ENCODE results near the gene TNFRSF4. TPM values are rescaled to one million over a fixed set of nuclear protein-coding genes. Genes with fewer than 3 reads are reported as not detected.

The TNFRSF4 gene
- total and polyA plus RNA-seq, 2 of the 13 experiments (the other 11 are each of a cell fraction or from before 2014, with no cell fraction given), result not detected

DNA sequence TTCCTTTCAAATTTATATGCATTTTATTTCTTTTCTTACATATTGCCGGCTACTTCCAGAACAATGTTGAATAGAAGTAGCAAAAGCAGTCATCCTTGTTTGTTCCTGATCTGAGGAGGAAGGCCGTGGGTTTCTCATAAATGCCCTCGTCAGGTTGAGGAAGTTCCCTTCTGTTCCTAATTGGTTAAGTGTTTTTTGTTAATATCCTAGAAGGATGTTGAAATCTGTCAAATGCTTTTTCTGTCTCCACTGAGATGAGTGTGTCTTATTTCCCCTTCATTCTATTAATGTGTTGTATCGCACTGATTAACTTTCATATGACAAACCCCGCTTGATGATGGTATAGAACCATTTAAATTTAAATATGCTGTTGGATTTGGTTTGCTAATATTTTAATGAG is 24.8 kb downstream of the TNFRSF4 start:
- FAIRE-seq (no peak), DNase-seq (ENCODE audit: low spot score) (no peak), ATAC-seq (no peak)
- Histone ChIP-seq H3K9ac (ENCODE audit: insufficient read depth, low read depth, low read length) (no peak overlapping the region), H3K79me2 (ENCODE audit: insufficient read depth, low read length) (no peaks in the 10 kb centered on the region), H3K4me2 (ENCODE audit: low read depth, low read length) (no peak overlapping the region), H3K9me3 (ENCODE audit: low read length) (peaks cover under 1% of the 10 kb centered on the region; the same call in 1 of the 2 replicates), H2AFZ (ENCODE audit: low read length) (no peak overlapping the region), H3K4me1 (ENCODE audit: insufficient read depth, low read length) (peaks cover 14% of the 10 kb centered on the region), H3K36me3 (replicated peaks in 1 of 2; ENCODE audit: control insufficient read depth in 1 of 2, insufficient read depth in 2 of 2, low read length in 2 of 2) (no peaks in the 10 kb centered on the region), H3K27me3 (ENCODE audit: control insufficient read depth in 1 of 2, insufficient read depth in 2 of 2, low read length in 2 of 2) (peaks cover 2 to 19% of the 10 kb centered on the region in 2 experiments), H3K27ac (ENCODE audit: extremely low read length, insufficient read depth, low read length) (no peak overlapping the region), H3K4me3 (replicated peaks in 1 of 3; ENCODE audit: insufficient read depth in 1 of 3, low read depth in 2 of 3, low read length in 3 of 3) (no peak overlapping the region), H4K20me1 (ENCODE audit: insufficient read depth, low read length) (no peaks in the 10 kb centered on the region)
- no TSS peak for BruUV-seq (replicated peaks)
- CTCF ChIA-PET (ENCODE audit: low intra/inter-chr PET ratio, low total read pairs), result no interaction called here
- POLR2A ChIA-PET, result no interaction called here
- in situ Hi-C loops (cut with HindIII; ENCODE audit: extremely low pct_ligation_motif_present, low pct_unique_long_range_greater_than_20kb) (no loop called here), intact Hi-C loops (cut with micrococcal nuclease; ENCODE audit: unreplicated experiment) (no loop called here)
- 51% methylated on average over 5 of the region's 5 CpGs for WGBS (ENCODE audit: low lambda C conversion rate)
- TF ChIP-seq ZSCAN9 (CRISPR knock-in tag; IDR thresholded peaks at IDR 0.05; ENCODE audit: borderline replicate concordance) (no peak), ZNF468 (CRISPR knock-in tag; IDR thresholded peaks at IDR 0.05) (no peak), MTA3 (CRISPR knock-in tag; IDR thresholded peaks at IDR 0.05) (no peak), SRF (IDR thresholded peaks at IDR 0.05; ENCODE audit: low read depth, low read length) (no peak), ZKSCAN8 (CRISPR knock-in tag; IDR thresholded peaks at IDR 0.05; ENCODE audit: borderline replicate concordance) (no peak)
- TF ChIP-seq, protein P1, sequence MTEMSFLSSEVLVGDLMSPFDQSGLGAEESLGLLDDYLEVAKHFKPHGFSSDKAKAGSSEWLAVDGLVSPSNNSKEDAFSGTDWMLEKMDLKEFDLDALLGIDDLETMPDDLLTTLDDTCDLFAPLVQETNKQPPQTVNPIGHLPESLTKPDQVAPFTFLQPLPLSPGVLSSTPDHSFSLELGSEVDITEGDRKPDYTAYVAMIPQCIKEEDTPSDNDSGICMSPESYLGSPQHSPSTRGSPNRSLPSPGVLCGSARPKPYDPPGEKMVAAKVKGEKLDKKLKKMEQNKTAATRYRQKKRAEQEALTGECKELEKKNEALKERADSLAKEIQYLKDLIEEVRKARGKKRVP (CRISPR knock-in tag; IDR thresholded peaks at IDR 0.05), result no peak

DNA sequence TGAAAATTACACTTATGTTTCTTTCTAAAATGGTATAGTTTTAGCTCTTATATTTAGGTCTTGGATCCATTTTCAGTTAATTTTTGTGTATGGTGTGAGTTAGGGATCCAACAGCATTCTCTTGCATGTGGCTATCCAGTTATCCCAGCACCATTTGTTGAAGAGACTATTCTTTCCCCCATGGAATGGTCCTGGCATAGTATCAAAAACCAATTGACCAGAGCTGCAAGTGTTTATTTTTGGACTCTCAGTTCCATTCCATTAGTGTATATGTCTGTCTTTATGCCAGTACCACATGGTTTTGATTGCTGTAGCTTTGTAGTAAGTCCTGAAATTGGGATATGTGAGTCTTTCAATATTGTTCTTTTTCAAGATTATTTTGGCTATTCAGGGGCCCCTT is 26.0 kb downstream of the TNFRSF4 start:
- FAIRE-seq, result no peak
- in situ Hi-C loops (cut with HindIII; ENCODE audit: extremely low pct_ligation_motif_present, low pct_unique_long_range_greater_than_20kb), result no loop called here
- BruUV-seq (replicated peaks), result no TSS peak

More for the DNA sequence above, 26.0 kb downstream of the TNFRSF4 start:
- POLR2A ChIA-PET, result interaction anchor here (0.7 kb wide), 1 partner anchor 60 kb away, joined by 3 read pairs; no protein-coding TSS in a partner anchor
- Histone ChIP-seq H3K4me2 (ENCODE audit: low read depth, low read length) (no peak overlapping the region), H3K4me3 (replicated peaks in 1 of 3; ENCODE audit: insufficient read depth in 1 of 3, low read depth in 2 of 3, low read length in 3 of 3) (no peak overlapping the region), H3K36me3 (replicated peaks in 1 of 2; ENCODE audit: control insufficient read depth in 1 of 2, insufficient read depth in 2 of 2, low read length in 2 of 2) (no peaks in the 10 kb centered on the region), H3K4me1 (ENCODE audit: insufficient read depth, low read length) (peaks cover 14% of the 10 kb centered on the region), H3K9ac (ENCODE audit: insufficient read depth, low read depth, low read length) (no peak overlapping the region), H3K27ac (ENCODE audit: extremely low read length, insufficient read depth, low read length) (no peak overlapping the region), H3K27me3 (ENCODE audit: control insufficient read depth in 1 of 2, insufficient read depth in 2 of 2, low read length in 2 of 2) (peaks cover 2 to 31% of the 10 kb centered on the region in 2 experiments), H3K9me3 (ENCODE audit: low read length) (no peaks in the 10 kb centered on the region), H3K79me2 (ENCODE audit: insufficient read depth, low read length) (no peaks in the 10 kb centered on the region), H4K20me1 (ENCODE audit: insufficient read depth, low read length) (no peaks in the 10 kb centered on the region), H2AFZ (ENCODE audit: low read length) (no peak overlapping the region)
- intact Hi-C loops (cut with micrococcal nuclease; ENCODE audit: unreplicated experiment), result no loop called here
- TF ChIP-seq SATB2 (CRISPR knock-in tag; IDR thresholded peaks at IDR 0.05), result no peak
- TF ChIP-seq HCFC1 (IDR thresholded peaks at IDR 0.05; ENCODE audit: low read depth, low read length), result no peak
- TF ChIP-seq ZSCAN30 (CRISPR knock-in tag; IDR thresholded peaks at IDR 0.05), result no peak
- TF ChIP-seq, protein P2, sequence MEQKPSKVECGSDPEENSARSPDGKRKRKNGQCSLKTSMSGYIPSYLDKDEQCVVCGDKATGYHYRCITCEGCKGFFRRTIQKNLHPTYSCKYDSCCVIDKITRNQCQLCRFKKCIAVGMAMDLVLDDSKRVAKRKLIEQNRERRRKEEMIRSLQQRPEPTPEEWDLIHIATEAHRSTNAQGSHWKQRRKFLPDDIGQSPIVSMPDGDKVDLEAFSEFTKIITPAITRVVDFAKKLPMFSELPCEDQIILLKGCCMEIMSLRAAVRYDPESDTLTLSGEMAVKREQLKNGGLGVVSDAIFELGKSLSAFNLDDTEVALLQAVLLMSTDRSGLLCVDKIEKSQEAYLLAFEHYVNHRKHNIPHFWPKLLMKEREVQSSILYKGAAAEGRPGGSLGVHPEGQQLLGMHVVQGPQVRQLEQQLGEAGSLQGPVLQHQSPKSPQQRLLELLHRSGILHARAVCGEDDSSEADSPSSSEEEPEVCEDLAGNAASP (CRISPR knock-in tag; IDR thresholded peaks at IDR 0.05; ENCODE audit: borderline replicate concordance), result no peak
- TF ChIP-seq ZNF782 (CRISPR knock-in tag; IDR thresholded peaks at IDR 0.05; ENCODE audit: borderline replicate concordance), result no peak
- TF ChIP-seq SP2 (CRISPR knock-in tag; IDR thresholded peaks at IDR 0.05), result no peak
- TF ChIP-seq ZNF235 (CRISPR knock-in tag; IDR thresholded peaks at IDR 0.05; ENCODE audit: borderline replicate concordance), result no peak
- DNase-seq (ENCODE audit: low spot score) (no peak), ATAC-seq (no peak)
- CTCF ChIA-PET (ENCODE audit: low intra/inter-chr PET ratio, low total read pairs), result no interaction called here
